ENCODE data around the gene ALDH3A1.

The ALDH3A1 gene

GRCh38 chr17:19760746-19761145 lies 12.6 kb upstream of the ALDH3A1 start:
- no peak for DNase-seq (ENCODE audit: insufficient read length, low spot score)
- no peak for FAIRE-seq

GRCh38 chr17:19759568-19760549 lies 11.8 kb upstream of the ALDH3A1 start:
- DNase-seq (ENCODE audit: insufficient read length, low spot score) (no peak), FAIRE-seq (no peak)

GRCh38 chr17:19757536-19758180 lies 9.6 kb upstream of the ALDH3A1 start:
- no peak for DNase-seq (ENCODE audit: insufficient read length, low spot score)
- no peak for FAIRE-seq

- FAIRE-seq = no peak
- DNase-seq (ENCODE audit: insufficient read length, low spot score) = no peak
These were observed 8.4 kb upstream of the ALDH3A1 start for GRCh38 chr17:19756546-19756945.

GRCh38 chr17:19755821-19756510 lies 7.9 kb upstream of the ALDH3A1 start:
- DNase-seq (ENCODE audit: insufficient read length, low spot score) (no peak), FAIRE-seq (no peak)

GRCh38 chr17:19755392-19755791 lies 7.3 kb upstream of the ALDH3A1 start:
- FAIRE-seq (peak; percentile 44), DNase-seq (ENCODE audit: insufficient read length, low spot score) (no peak)

GRCh38 chr17:19753661-19754463 lies 5.8 kb upstream of the ALDH3A1 start:
- FAIRE-seq (peak; percentile 23), DNase-seq (ENCODE audit: insufficient read length, low spot score) (no peak)

- FAIRE-seq (no peak), DNase-seq (ENCODE audit: insufficient read length, low spot score) (no peak)
These were observed 5.0 kb upstream of the ALDH3A1 start for GRCh38 chr17:19753051-19753509.

GRCh38 chr17:19752216-19753050 lies 4.3 kb upstream of the ALDH3A1 start:
- FAIRE-seq = no peak
- DNase-seq (ENCODE audit: insufficient read length, low spot score) = no peak

- DNase-seq (ENCODE audit: insufficient read length, low spot score) (no peak), FAIRE-seq (no peak)
These were observed 2.7 kb upstream of the ALDH3A1 start for GRCh38 chr17:19750835-19751234.

GRCh38 chr17:19750020-19750572 lies 2.0 kb upstream of the ALDH3A1 start:
- DNase-seq (ENCODE audit: insufficient read length, low spot score) (no peak), FAIRE-seq (peak; percentile 21)

GRCh38 chr17:19748807-19749193 lies 702 bp upstream of the ALDH3A1 start:
- DNase-seq (ENCODE audit: insufficient read length, low spot score) = no peak
- no peak for FAIRE-seq

GRCh38 chr17:19747159-19747719 lies 859 bp downstream of the ALDH3A1 start:
- no peak for FAIRE-seq

GRCh38 chr17:19746517-19746916 lies 1.6 kb downstream of the ALDH3A1 start:
- FAIRE-seq (no peak), DNase-seq (ENCODE audit: insufficient read length, low spot score) (no peak)

More at GRCh38 chr17:19747159-19747719, 859 bp downstream of the ALDH3A1 start:
- DNase-seq (ENCODE audit: insufficient read length, low spot score) = no peak

GRCh38 chr17:19744922-19745757 lies 3.0 kb downstream of the ALDH3A1 start:
- DNase-seq (ENCODE audit: insufficient read length, low spot score) (peak; percentile 85), FAIRE-seq (peak; percentile 66)

- DNase-seq (ENCODE audit: insufficient read length, low spot score) (no peak), FAIRE-seq (no peak)
These were observed 3.6 kb downstream of the ALDH3A1 start for GRCh38 chr17:19744492-19744891.

- DNase-seq (ENCODE audit: insufficient read length, low spot score) (no peak), FAIRE-seq (no peak)
These were observed 4.7 kb downstream of the ALDH3A1 start for GRCh38 chr17:19743101-19744100.

Measured in GM19239 (cell line).